H1 (cell line): Measurements from ENCODE around the gene USP16. TPM values are rescaled to one million over a fixed set of nuclear protein-coding genes. Genes with fewer than 3 reads are reported as not detected.
A peak's percentile ranks its signal among the peaks of the same experiment; 100 is the strongest.

Experiments used
- ASH2L ChIP-seq: fragments of 200-600, 300-600 bp; sonication (generic); IDR thresholded peaks from one replicate; pipeline ENCODE4 v1.7.1; 2017; ENCODE audit warnings: low read length
- CREB1 ChIP-seq: IDR thresholded peaks from 2 replicates; pipeline ENCODE4 v1.6.1; 2012; ENCODE audit warnings: inconsistent platforms
- EGR1 ChIP-seq: IDR thresholded peaks from 2 replicates; pipeline ENCODE4 v1.6.1; 2011; ENCODE audit warnings: low read depth, low read length, borderline replicate concordance
- EP300 ChIP-seq, 2 experiments: IDR thresholded peaks; 1 replicate in 1 of 2; 2 replicates in 1 of 2; pipeline ENCODE4 v1.6.1; 2011 to 2012; ENCODE audit warnings: low read depth in 2 of 2, low read length in 2 of 2, mild to moderate bottlenecking in 2 of 2, borderline replicate concordance in 1 of 2, inconsistent platforms in 1 of 2, moderate library complexity in 1 of 2
- GABPA ChIP-seq: IDR thresholded peaks from 2 replicates; pipeline ENCODE4 v1.6.1; 2011; ENCODE audit warnings: mild to moderate bottlenecking, low read length, moderate library complexity, borderline replicate concordance; ENCODE audit not compliant: insufficient read depth
- HDAC2 ChIP-seq, 2 experiments: fragments of 300-600 bp in 1 of 2; sonication (generic) in 1 of 2; IDR thresholded peaks; 2 replicates each; pipeline ENCODE4 v1.6.1; 2011 to 2012; ENCODE audit warnings: low read depth in 2 of 2, low read length in 2 of 2, mild to moderate bottlenecking in 2 of 2, moderate library complexity in 2 of 2, borderline replicate concordance in 1 of 2, inconsistent platforms in 1 of 2
- JUN ChIP-seq: IDR thresholded peaks from 2 replicates; pipeline ENCODE4 v1.6.1; 2011; ENCODE audit warnings: low read depth, mild to moderate bottlenecking, improper control_type of control experiment, low read length
- MAFK ChIP-seq: IDR thresholded peaks from 2 replicates; pipeline ENCODE4 v1.6.1; 2012; ENCODE audit warnings: low read depth, mild to moderate bottlenecking, improper control_type of control experiment, low read length
- PHF8 ChIP-seq: fragments of 200-600 bp; sonication (generic); conservative IDR thresholded peaks from 2 replicates; pipeline ENCODE4 v1.7.1; 2012; ENCODE audit warnings: low read depth, mild to moderate bottlenecking, inconsistent platforms, low read length, moderate library complexity
- POLR2A ChIP-seq, 2 experiments: IDR thresholded peaks; 1 replicate in 1 of 2; 2 replicates in 1 of 2; pipeline ENCODE4 v1.6.1; 2011; ENCODE audit warnings: low read depth in 2 of 2, low read length in 2 of 2, mild to moderate bottlenecking in 2 of 2; ENCODE audit errors: control extremely low read depth in 1 of 2
- RAD21 ChIP-seq, 2 experiments: IDR thresholded peaks in 1 of 2; conservative IDR thresholded peaks in 1 of 2; 2 replicates each; pipeline ENCODE4 v1.6.1; 2011; ENCODE audit warnings: low read depth in 2 of 2, low read length in 2 of 2, improper control_type of control experiment in 1 of 2, inconsistent platforms in 1 of 2, mild to moderate bottlenecking in 1 of 2, moderate library complexity in 1 of 2
- SAP30 ChIP-seq: fragments of 300-600 bp; sonication (generic); IDR thresholded peaks from 2 replicates; pipeline ENCODE4 v1.7.1; 2012; ENCODE audit warnings: low read length, moderate library complexity, mild to moderate bottlenecking, inconsistent platforms; ENCODE audit not compliant: insufficient read depth, insufficient replicate concordance
- SIN3A ChIP-seq, 2 experiments: IDR thresholded peaks in 1 of 2; conservative IDR thresholded peaks in 1 of 2; 2 replicates each; pipeline ENCODE4 v1.6.1; 2011 to 2012; ENCODE audit warnings: low read length in 2 of 2, improper control_type of control experiment in 1 of 2, low read depth in 1 of 2, mild to moderate bottlenecking in 1 of 2
- SP1 ChIP-seq: IDR thresholded peaks from 2 replicates; pipeline ENCODE4 v1.6.1; 2011; ENCODE audit warnings: low read depth, low read length
- SUZ12 ChIP-seq: fragments of 200-600 bp; sonication (generic); IDR thresholded peaks from 2 replicates; pipeline ENCODE4 v1.6.1; 2012; ENCODE audit warnings: mild to moderate bottlenecking, inconsistent platforms, low read length, moderate library complexity, mixed read lengths
- TBP ChIP-seq: IDR thresholded peaks from 2 replicates; pipeline ENCODE4 v1.6.1; 2011; ENCODE audit warnings: low read depth, low read length, improper control_type of control experiment
- TEAD4 ChIP-seq: IDR thresholded peaks from 2 replicates; pipeline ENCODE4 v1.6.1; 2012; ENCODE audit warnings: low read depth, low read length, inconsistent platforms, mixed read lengths
- polyA plus RNA-seq, 7 experiments: library from polyadenylated mRNA; depleted of rRNA in 3 of 7; stranded (reverse) in 5 of 7; unstranded in 2 of 7; fragments of >200 nt in 5 of 7; fragments of 200-250 nt in 2 of 7; gene quantifications; 1 replicate in 5 of 7; 2 replicates in 1 of 7; 4 replicates in 1 of 7; pipeline versions ENCODE4 v1.2.1 to v1.2.3, GENCODE V29; 2011 to 2013; ENCODE audit warnings: missing spikeins in 2 of 7, mixed read lengths in 2 of 7
- total RNA-seq: library from RNA; stranded (reverse); fragmentation: NEBNext Ultra II Directional; extraction: Animal tissue kit (Norgen Biotek cat#: 25700); gene quantifications from 2 replicates; pipeline ENCODE4 v1.2.1, GENCODE V29; 2021
- TF ChIP-seq, protein P1 (sequence below): IDR thresholded peaks from 2 replicates; pipeline ENCODE4 v1.6.1; 2011; ENCODE audit warnings: low read depth, mild to moderate bottlenecking, low read length; ENCODE audit not compliant: insufficient read depth
- TF ChIP-seq, protein P2 (sequence below): IDR thresholded peaks from 2 replicates; pipeline ENCODE4 v1.6.1; 2011; ENCODE audit warnings: low read length, improper control_type of control experiment

USP16 gene
- total and polyA plus RNA-seq, 2 of the 8 experiments (the other 6 are each of a cell fraction or from before 2014, with no cell fraction given), result 3.4 to 19.1 TPM

DNA sequence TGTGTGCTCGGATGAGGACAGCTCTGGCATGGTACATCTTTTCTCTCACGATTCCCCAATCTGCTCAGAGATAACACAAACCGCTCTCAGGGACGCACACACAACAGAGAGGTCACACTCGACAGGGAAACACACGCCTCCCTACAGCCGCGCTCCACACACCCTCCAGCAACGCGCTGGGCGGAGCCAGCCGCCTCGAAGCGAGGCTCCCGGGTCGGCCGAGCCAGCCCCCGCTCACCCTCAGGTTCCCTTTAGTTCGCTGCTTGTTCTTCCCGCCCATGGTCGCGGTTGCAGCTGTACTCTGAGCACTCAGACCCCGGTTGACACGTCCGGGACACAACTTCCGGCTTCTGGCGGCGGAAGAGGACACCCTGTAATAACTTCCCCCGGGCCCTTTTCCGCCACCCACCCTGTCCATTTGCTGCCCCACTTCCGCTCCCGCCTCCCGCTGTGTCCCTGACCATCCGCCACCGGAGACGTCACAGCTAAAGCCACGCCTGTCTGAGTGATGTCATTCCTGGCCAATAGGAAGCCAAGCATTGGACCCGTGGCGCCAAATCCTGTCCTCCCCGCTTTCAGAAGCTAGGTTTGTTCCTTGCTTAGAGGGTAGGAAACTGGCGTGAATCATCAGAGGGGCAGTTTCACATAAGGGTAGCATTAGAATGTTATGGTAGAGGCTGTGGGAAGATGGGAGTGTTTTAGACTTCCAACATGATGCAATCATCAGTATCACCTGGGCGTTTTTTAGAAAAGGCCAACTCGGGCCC is 31.8 kb upstream of the USP16 start, which contains the start of gene LTN1 (continued):
- TF ChIP-seq SAP30, result no peak
- peak; percentile 88 to 99 for TF ChIP-seq SIN3A (conservative IDR thresholded peaks at IDR 0.05 in 1 of 2, IDR thresholded peaks at IDR 0.05 in 1 of 2; ENCODE audit: low read depth in 1 of 2, low read length in 2 of 2)
- TF ChIP-seq PHF8, result peak; percentile 59; the same call in 1 of the 2 replicates
- TF ChIP-seq, protein P1, sequence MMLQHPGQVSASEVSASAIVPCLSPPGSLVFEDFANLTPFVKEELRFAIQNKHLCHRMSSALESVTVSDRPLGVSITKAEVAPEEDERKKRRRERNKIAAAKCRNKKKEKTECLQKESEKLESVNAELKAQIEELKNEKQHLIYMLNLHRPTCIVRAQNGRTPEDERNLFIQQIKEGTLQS, result no peak
- TF ChIP-seq HDAC2 (IDR thresholded peaks at IDR 0.05; ENCODE audit: borderline replicate concordance in 1 of 2, low read depth in 2 of 2, low read length in 2 of 2), result peak in 1 of 2 experiments; percentile 59; a peak in 1 of 4 replicates
- no peak for TF ChIP-seq SUZ12
- peak in 1 of 2 experiments; percentile 34; a peak in 1 of 3 replicates for TF ChIP-seq EP300 (IDR thresholded peaks at IDR 0.05; ENCODE audit: borderline replicate concordance in 1 of 2, low read depth in 2 of 2, low read length in 2 of 2)
- TF ChIP-seq RAD21 (IDR thresholded peaks at IDR 0.05 in 1 of 2, conservative IDR thresholded peaks at IDR 0.05 in 1 of 2; ENCODE audit: low read depth in 2 of 2, low read length in 2 of 2), result no peak
- peak; percentile 92 for TF ChIP-seq CREB1
- TF ChIP-seq EGR1, result 0 out of 2 replicates have a peak, but pooled peaks have one; percentile 16
- no peak for TF ChIP-seq MAFK
- TF ChIP-seq TBP, result peak; percentile 87
- peak; percentile 96 for TF ChIP-seq ASH2L
- TF ChIP-seq POLR2A (IDR thresholded peaks at IDR 0.05; ENCODE audit: control extremely low read depth in 1 of 2, low read depth in 2 of 2, low read length in 2 of 2), result peak; percentile 59 to 95
- TF ChIP-seq GABPA, result peak; percentile 99
- peak; percentile 54; the same call in 1 of the 2 replicates for TF ChIP-seq JUN
- no peak for TF ChIP-seq TEAD4
- TF ChIP-seq SP1, result peak; percentile 90
- TF ChIP-seq, protein P2, sequence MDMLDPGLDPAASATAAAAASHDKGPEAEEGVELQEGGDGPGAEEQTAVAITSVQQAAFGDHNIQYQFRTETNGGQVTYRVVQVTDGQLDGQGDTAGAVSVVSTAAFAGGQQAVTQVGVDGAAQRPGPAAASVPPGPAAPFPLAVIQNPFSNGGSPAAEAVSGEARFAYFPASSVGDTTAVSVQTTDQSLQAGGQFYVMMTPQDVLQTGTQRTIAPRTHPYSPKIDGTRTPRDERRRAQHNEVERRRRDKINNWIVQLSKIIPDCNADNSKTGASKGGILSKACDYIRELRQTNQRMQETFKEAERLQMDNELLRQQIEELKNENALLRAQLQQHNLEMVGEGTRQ, result peak; percentile 47; the same call in 1 of the 2 replicates
